WTC11 (cell line): ENCODE data around the gene CSTF1. TPM values are rescaled to one million over a fixed set of nuclear protein-coding genes. Genes with fewer than 3 reads are reported as not detected.

Experiments
- ATAC-seq: fragments of 200-7000 bp; cut with Tn5 transposase; 2 replicates; pipeline ENCODE4 v1.10.0; 2021; ENCODE audit warnings: mild to moderate bottlenecking, moderate library complexity
- CTCF ChIA-PET: fragments of 300-600 bp; sonication (Branson Sonifier 250); formaldehyde crosslinking; loops from one replicate; lab custom pipeline; 2021; ENCODE audit warnings: antibody characterized with exemption; lab: Charles Lee
- POLR2A ChIA-PET: fragments of 350-600 bp; sonication (Branson Sonifier 250); formaldehyde crosslinking; loops from one replicate; lab custom pipeline; 2021; ENCODE audit warnings: antibody characterized with exemption; lab: Charles Lee
- DNase-seq: peaks from one replicate; pipeline ENCODE4 v3.0.0; 2021; ENCODE audit warnings: low spot score
- H3K27ac Mint-ChIP-seq: 2 replicates; pipeline ENCODE4 v1.8.0; 2021; ENCODE audit warnings: mixed read lengths
- H3K27me3 Mint-ChIP-seq: 2 replicates; pipeline ENCODE4 v1.8.0; 2021; ENCODE audit warnings: low read depth, mild to moderate bottlenecking, moderate library complexity, mixed read lengths
- H3K36me3 Mint-ChIP-seq: 2 replicates; pipeline ENCODE4 v1.8.0; 2021; ENCODE audit warnings: mixed read lengths
- H3K4me1 Mint-ChIP-seq: 2 replicates; pipeline ENCODE4 v1.8.0; 2022; ENCODE audit warnings: mixed read lengths
- H3K4me3 Mint-ChIP-seq: 2 replicates; pipeline ENCODE4 v1.8.0; 2021; ENCODE audit warnings: mild to moderate bottlenecking, moderate library complexity, mixed read lengths
- H3K9me3 Mint-ChIP-seq: 2 replicates; pipeline ENCODE4 v1.8.0; 2021; ENCODE audit warnings: mixed read lengths
- E2F5 ChIP-seq: sonication (generic); formaldehyde crosslinking; IDR thresholded peaks from 2 replicates; pipeline ENCODE4 v1.8.1; 2022; ENCODE audit warnings: mild to moderate bottlenecking, moderate library complexity, missing genetic modification reagents
- EMX1 ChIP-seq: fragments of 250-450 bp; sonication (Bioruptor Pico); IDR thresholded peaks from 2 replicates; pipeline ENCODE4 v1.8.0; 2021; ENCODE audit warnings: mild to moderate bottlenecking
- FOXJ3 ChIP-seq: sonication (generic); formaldehyde crosslinking; IDR thresholded peaks from 2 replicates; pipeline ENCODE4 v1.9.0; 2021; ENCODE audit warnings: missing genetic modification reagents, mild to moderate bottlenecking, borderline replicate concordance
- FOXK1 ChIP-seq: sonication (generic); formaldehyde crosslinking; IDR thresholded peaks from 2 replicates; pipeline ENCODE4 v1.8.0; 2022; ENCODE audit warnings: mild to moderate bottlenecking, moderate library complexity, missing genetic modification reagents
- FOXP4 ChIP-seq: sonication (generic); formaldehyde crosslinking; IDR thresholded peaks from 2 replicates; pipeline ENCODE4 v1.8.0; 2022; ENCODE audit warnings: mild to moderate bottlenecking, missing genetic modification reagents
- GRHL2 ChIP-seq: fragments of 250-450 bp; sonication (Bioruptor Pico); IDR thresholded peaks from 2 replicates; pipeline ENCODE4 v1.8.0; 2022; ENCODE audit warnings: mild to moderate bottlenecking, moderate library complexity; ENCODE audit not compliant: insufficient replicate concordance, severe bottlenecking
- HMGA2 ChIP-seq: fragments of 250-450 bp; sonication (Bioruptor Pico); IDR thresholded peaks from 2 replicates; pipeline ENCODE4 v1.4.0; 2021; ENCODE audit warnings: mild to moderate bottlenecking, moderate library complexity
- JAZF1 ChIP-seq: fragments of 250-450 bp; sonication (Bioruptor Pico); IDR thresholded peaks from 2 replicates; pipeline ENCODE4 v1.9.0; 2021; ENCODE audit warnings: moderate library complexity, mild to moderate bottlenecking, inconsistent platforms
- MXD4 ChIP-seq: fragments of 250-450 bp; sonication (Bioruptor Pico); IDR thresholded peaks from 2 replicates; pipeline ENCODE4 v1.8.0; 2021; ENCODE audit warnings: mild to moderate bottlenecking, moderate library complexity, borderline replicate concordance
- NR2C2 ChIP-seq: sonication (generic); formaldehyde crosslinking; IDR thresholded peaks from 2 replicates; pipeline ENCODE4 v1.8.0; 2022; ENCODE audit warnings: mild to moderate bottlenecking, missing genetic modification reagents
- OVOL2 ChIP-seq: fragments of 250-450 bp; sonication (Bioruptor Pico); IDR thresholded peaks from 2 replicates; pipeline ENCODE4 v1.9.0; 2021; ENCODE audit warnings: mild to moderate bottlenecking, borderline replicate concordance
- PRRX2 ChIP-seq: fragments of 250-450 bp; sonication (Bioruptor Pico); IDR thresholded peaks from 2 replicates; pipeline ENCODE4 v1.8.0; 2021; ENCODE audit warnings: mild to moderate bottlenecking
- STAT6 ChIP-seq: sonication (generic); formaldehyde crosslinking; conservative IDR thresholded peaks from 2 replicates; pipeline ENCODE4 v1.8.1; 2023; ENCODE audit warnings: mild to moderate bottlenecking, low read depth, missing genetic modification reagents, moderate library complexity
- ZNF219 ChIP-seq: sonication (generic); formaldehyde crosslinking; IDR thresholded peaks from 2 replicates; pipeline ENCODE4 v1.8.0; 2023; ENCODE audit warnings: missing genetic modification reagents, mild to moderate bottlenecking, borderline replicate concordance
- ZNF317 ChIP-seq: sonication (generic); formaldehyde crosslinking; IDR thresholded peaks from 2 replicates; pipeline ENCODE4 v1.8.1; 2023; ENCODE audit warnings: low read depth, mild to moderate bottlenecking, moderate library complexity, missing genetic modification reagents, borderline replicate concordance
- ZNF396 ChIP-seq: fragments of 250-450 bp; sonication (Bioruptor Pico); IDR thresholded peaks from 2 replicates; pipeline ENCODE4 v1.8.0; 2021; ENCODE audit warnings: mild to moderate bottlenecking, moderate library complexity, borderline replicate concordance
- ZNF425 ChIP-seq: fragments of 250-450 bp; sonication (Bioruptor Pico); conservative IDR thresholded peaks from 2 replicates; pipeline ENCODE4 v1.9.0; 2021; ENCODE audit warnings: mild to moderate bottlenecking
- ZSCAN18 ChIP-seq: fragments of 250-450 bp; sonication (Bioruptor Pico); IDR thresholded peaks from 2 replicates; pipeline ENCODE4 v2.1.2; 2022; ENCODE audit warnings: mild to moderate bottlenecking, moderate library complexity
- total RNA-seq: library from RNA; stranded (reverse); gene quantifications from 3 replicates; pipeline ENCODE4 v1.2.3, GENCODE V29; 2021
- TF ChIP-seq, protein P1 (sequence below): sonication (generic); formaldehyde crosslinking; IDR thresholded peaks from 2 replicates; pipeline ENCODE4 v1.8.1; 2023; ENCODE audit warnings: mild to moderate bottlenecking, missing genetic modification reagents
- TF ChIP-seq, protein P2 (sequence below): sonication (generic); formaldehyde crosslinking; IDR thresholded peaks from 2 replicates; pipeline ENCODE4 v1.8.0; 2022; ENCODE audit warnings: mild to moderate bottlenecking, missing genetic modification reagents
- TF ChIP-seq, protein P3 (sequence below): fragments of 250-450 bp; sonication (Bioruptor Pico); IDR thresholded peaks from 2 replicates; pipeline ENCODE4 v1.9.0; 2021; ENCODE audit warnings: mild to moderate bottlenecking

CSTF1 gene
- total RNA-seq, 1 experiment from 2014 or later: 58.5 TPM

DNA sequence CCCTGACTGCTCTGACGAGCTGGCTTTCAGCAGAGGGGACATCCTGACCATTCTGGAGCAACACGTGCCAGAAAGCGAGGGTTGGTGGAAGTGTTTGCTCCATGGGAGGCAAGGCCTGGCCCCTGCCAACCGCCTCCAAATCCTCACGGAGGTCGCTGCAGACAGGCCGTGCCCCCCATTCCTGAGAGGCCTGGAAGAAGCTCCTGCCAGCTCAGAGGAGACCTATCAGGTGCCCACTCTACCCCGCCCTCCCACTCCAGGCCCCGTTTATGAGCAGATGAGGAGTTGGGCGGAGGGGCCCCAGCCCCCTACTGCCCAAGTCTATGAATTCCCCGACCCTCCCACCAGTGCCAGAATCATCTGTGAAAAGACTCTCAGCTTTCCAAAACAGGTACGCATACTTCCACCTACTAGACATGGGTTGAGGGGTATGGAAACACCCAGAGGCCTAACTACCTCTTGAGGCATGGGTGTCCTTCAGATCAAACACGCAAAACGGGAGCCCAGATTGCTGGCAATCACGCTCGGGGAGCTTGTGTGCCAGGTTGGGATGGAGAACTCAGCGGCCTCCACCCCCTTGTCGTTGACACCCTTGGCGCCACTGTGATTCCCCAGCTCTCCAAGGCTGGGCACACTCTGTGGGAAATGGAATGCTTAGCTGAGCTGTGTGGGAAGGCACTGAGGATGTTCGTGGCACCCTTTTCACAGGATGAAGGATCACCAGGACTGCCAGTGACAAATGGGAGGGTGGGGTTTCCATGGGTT is 44.9 kb downstream of the CSTF1 start:
- no peak overlapping the region for H3K4me3 Mint-ChIP-seq
- no peak for DNase-seq
- no peak for TF ChIP-seq ZNF425 (CRISPR knock-in tag)
- H3K27ac Mint-ChIP-seq: no peak overlapping the region
- H3K4me1 Mint-ChIP-seq: no peaks in the 10 kb centered on the region
- H3K9me3 Mint-ChIP-seq: no peaks in the 10 kb centered on the region
- no peak for ATAC-seq
- POLR2A ChIA-PET: no interaction called here
- H3K36me3 Mint-ChIP-seq: no peaks in the 10 kb centered on the region
- peaks cover 8% of the 10 kb centered on the region; the same call in 1 of the 2 replicates for H3K27me3 Mint-ChIP-seq
- CTCF ChIA-PET: interaction anchor here (0.7 to 1.5 kb wide), 2 partner anchors 24 to 430 kb away, joined by 3 to 7 read pairs; no protein-coding TSS in a partner anchor

DNA sequence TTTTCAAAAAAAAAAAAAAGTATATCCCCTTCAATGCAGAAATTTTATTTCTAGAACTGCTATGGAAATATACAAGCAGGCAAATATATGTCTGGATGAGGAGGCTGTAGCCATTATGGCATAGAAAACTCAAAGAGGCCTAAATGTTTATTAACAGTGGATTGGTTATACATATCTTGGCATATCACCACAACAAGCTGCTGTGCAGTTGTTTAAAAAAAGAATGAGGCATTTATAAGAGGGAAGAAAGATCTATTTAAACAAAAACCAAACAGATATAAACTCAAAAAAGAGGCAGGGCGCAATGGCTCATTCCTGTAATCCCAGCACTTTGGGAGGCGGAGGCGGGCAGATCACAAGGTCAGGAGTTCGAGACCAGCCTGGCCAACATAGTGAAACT is 45.8 kb downstream of the CSTF1 start:
- no peak for TF ChIP-seq ZNF396 (CRISPR knock-in tag)
- TF ChIP-seq, protein P1, sequence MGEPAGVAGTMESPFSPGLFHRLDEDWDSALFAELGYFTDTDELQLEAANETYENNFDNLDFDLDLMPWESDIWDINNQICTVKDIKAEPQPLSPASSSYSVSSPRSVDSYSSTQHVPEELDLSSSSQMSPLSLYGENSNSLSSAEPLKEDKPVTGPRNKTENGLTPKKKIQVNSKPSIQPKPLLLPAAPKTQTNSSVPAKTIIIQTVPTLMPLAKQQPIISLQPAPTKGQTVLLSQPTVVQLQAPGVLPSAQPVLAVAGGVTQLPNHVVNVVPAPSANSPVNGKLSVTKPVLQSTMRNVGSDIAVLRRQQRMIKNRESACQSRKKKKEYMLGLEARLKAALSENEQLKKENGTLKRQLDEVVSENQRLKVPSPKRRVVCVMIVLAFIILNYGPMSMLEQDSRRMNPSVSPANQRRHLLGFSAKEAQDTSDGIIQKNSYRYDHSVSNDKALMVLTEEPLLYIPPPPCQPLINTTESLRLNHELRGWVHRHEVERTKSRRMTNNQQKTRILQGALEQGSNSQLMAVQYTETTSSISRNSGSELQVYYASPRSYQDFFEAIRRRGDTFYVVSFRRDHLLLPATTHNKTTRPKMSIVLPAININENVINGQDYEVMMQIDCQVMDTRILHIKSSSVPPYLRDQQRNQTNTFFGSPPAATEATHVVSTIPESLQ (CRISPR knock-in tag): no peak
- no peak for TF ChIP-seq EMX1 (CRISPR knock-in tag)
- TF ChIP-seq ZNF219: no peak
- TF ChIP-seq NR2C2: no peak
- no peak for TF ChIP-seq E2F5
- TF ChIP-seq STAT6 (CRISPR knock-in tag): no peak
- TF ChIP-seq OVOL2 (CRISPR knock-in tag): no peak
- TF ChIP-seq MXD4 (CRISPR knock-in tag): no peak
- no peak for TF ChIP-seq FOXP4 (CRISPR knock-in tag)
- no peak for TF ChIP-seq ZNF317 (CRISPR knock-in tag)
- TF ChIP-seq FOXJ3 (CRISPR knock-in tag): no peak
- no peak for TF ChIP-seq JAZF1 (CRISPR knock-in tag)
- no peak for TF ChIP-seq FOXK1 (CRISPR knock-in tag)
- TF ChIP-seq, protein P2, sequence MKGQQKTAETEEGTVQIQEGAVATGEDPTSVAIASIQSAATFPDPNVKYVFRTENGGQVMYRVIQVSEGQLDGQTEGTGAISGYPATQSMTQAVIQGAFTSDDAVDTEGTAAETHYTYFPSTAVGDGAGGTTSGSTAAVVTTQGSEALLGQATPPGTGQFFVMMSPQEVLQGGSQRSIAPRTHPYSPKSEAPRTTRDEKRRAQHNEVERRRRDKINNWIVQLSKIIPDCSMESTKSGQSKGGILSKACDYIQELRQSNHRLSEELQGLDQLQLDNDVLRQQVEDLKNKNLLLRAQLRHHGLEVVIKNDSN (CRISPR knock-in tag): no peak
- TF ChIP-seq, protein P3, sequence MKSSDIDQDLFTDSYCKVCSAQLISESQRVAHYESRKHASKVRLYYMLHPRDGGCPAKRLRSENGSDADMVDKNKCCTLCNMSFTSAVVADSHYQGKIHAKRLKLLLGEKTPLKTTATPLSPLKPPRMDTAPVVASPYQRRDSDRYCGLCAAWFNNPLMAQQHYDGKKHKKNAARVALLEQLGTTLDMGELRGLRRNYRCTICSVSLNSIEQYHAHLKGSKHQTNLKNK (CRISPR knock-in tag): no peak
- no peak for TF ChIP-seq PRRX2 (CRISPR knock-in tag)
- TF ChIP-seq HMGA2 (CRISPR knock-in tag): no peak
- no peak for TF ChIP-seq ZSCAN18 (CRISPR knock-in tag)
- no peak for TF ChIP-seq GRHL2 (CRISPR knock-in tag)
- TF ChIP-seq, all 79 proteins: peak for 0
- H3K9me3 Mint-ChIP-seq: no peaks in the 10 kb centered on the region
- POLR2A ChIA-PET: no interaction called here
- no peak overlapping the region for H3K27ac Mint-ChIP-seq
- CTCF ChIA-PET: no interaction called here
- H3K4me1 Mint-ChIP-seq: no peaks in the 10 kb centered on the region
- ATAC-seq (no peak), DNase-seq (no peak)
- peaks cover under 1% of the 10 kb centered on the region; the same call in 1 of the 2 replicates for H3K27me3 Mint-ChIP-seq
- no peak overlapping the region for H3K4me3 Mint-ChIP-seq
- no peaks in the 10 kb centered on the region for H3K36me3 Mint-ChIP-seq
